Measurements from ENCODE around the gene RHOV. TPM values are rescaled to one million over a fixed set of nuclear protein-coding genes. Genes with fewer than 3 reads are reported as not detected.
A peak's percentile ranks its signal among the peaks of the same experiment; 100 is the strongest.

RHOV gene
- total RNA-seq, 1 experiment from 2014 or later = 0.12 TPM

- DNase-seq (ENCODE audit: low read depth) = no peak
Measured at GRCh38 chr15:40845036-40845435, 29.0 kb downstream of the RHOV start.

GRCh38 chr15:40844696-40845030, 29.4 kb downstream of the RHOV start:
- peak; percentile 18 for DNase-seq (ENCODE audit: low read depth)

GRCh38 chr15:40843885-40844695, 29.9 kb downstream of the RHOV start, which contains the start of gene SPINT1:
Gene SPINT1 (plus strand): TSS chr15:40844048. CDS start chr15:40844555, 507 bp downstream.
- no peak for DNase-seq (ENCODE audit: low read depth)

GRCh38 chr15:40843261-40843884, 30.7 kb downstream of the RHOV start:
- DNase-seq (ENCODE audit: low read depth) = no peak

GRCh38 chr15:40841741-40842140, 32.3 kb downstream of the RHOV start:
- DNase-seq (ENCODE audit: low read depth) = no peak

- DNase-seq (ENCODE audit: low read depth) = no peak
Measured at GRCh38 chr15:40838756-40839155, 35.3 kb downstream of the RHOV start.

GRCh38 chr15:40836020-40836419, 38.0 kb downstream of the RHOV start:
- DNase-seq (ENCODE audit: low read depth) = no peak

- no peak for DNase-seq (ENCODE audit: low read depth)
Measured at GRCh38 chr15:40832903-40833302, 41.1 kb downstream of the RHOV start.

GRCh38 chr15:40831861-40832260, 42.2 kb downstream of the RHOV start:
- no peak for DNase-seq (ENCODE audit: low read depth)

GRCh38 chr15:40830884-40831283, 43.1 kb downstream of the RHOV start:
- no peak for DNase-seq (ENCODE audit: low read depth)

GRCh38 chr15:40829115-40829514, 44.9 kb downstream of the RHOV start:
- DNase-seq (ENCODE audit: low read depth) = no peak

GRCh38 chr15:40828447-40829036, 45.5 kb downstream of the RHOV start, which contains the start of gene PPP1R14D:
Gene PPP1R14D (minus strand): TSS chr15:40828708. CDS start chr15:40828641, 67 bp downstream.
- no peak for DNase-seq (ENCODE audit: low read depth)

- DNase-seq (ENCODE audit: low read depth) = peak; percentile 37
Measured at GRCh38 chr15:40826423-40827075, 47.5 kb downstream of the RHOV start.

GRCh38 chr15:40825661-40826422, 48.2 kb downstream of the RHOV start:
- peak; percentile 82 for DNase-seq (ENCODE audit: low read depth)

GRCh38 chr15:40823572-40824343, 50.3 kb downstream of the RHOV start:
- DNase-seq (ENCODE audit: low read depth) = no peak

Other genes with a start within 250 kb of the RHOV start
- gene RAD51, start 179.1 kb downstream of the RHOV start, total RNA-seq (2014; rRNA removed; shearing (Covaris generic)) = 7.7 and 10.5 TPM in 2 replicates
- 13.5 and 19.2 TPM in 2 replicates for gene RMDN3, start 119.0 kb downstream of the RHOV start, total RNA-seq (2014; rRNA removed; shearing (Covaris generic))
- gene GCHFR, start 110.2 kb downstream of the RHOV start, total RNA-seq (2014; rRNA removed; shearing (Covaris generic)) = 42.0 and 45.9 TPM in 2 replicates
- gene C15orf62, start 104.3 kb downstream of the RHOV start, total RNA-seq (2014; rRNA removed; shearing (Covaris generic)) = 0.05 and 0.49 TPM in 2 replicates
- gene ZFYVE19, start 67.1 kb downstream of the RHOV start, total RNA-seq (2014; rRNA removed; shearing (Covaris generic)) = 45.9 and 60.7 TPM in 2 replicates
- 26.1 and 31.5 TPM in 2 replicates for gene DNAJC17, start 66.8 kb downstream of the RHOV start, total RNA-seq (2014; rRNA removed; shearing (Covaris generic))
- not detected in 2 replicates for gene PPP1R14D, start 45.5 kb downstream of the RHOV start, total RNA-seq (2014; rRNA removed; shearing (Covaris generic))
- 8.3 and 15.5 TPM in 2 replicates for gene SPINT1, start 30.2 kb downstream of the RHOV start, total RNA-seq (2014; rRNA removed; shearing (Covaris generic))
- gene VPS18, start 20.2 kb upstream of the RHOV start, total RNA-seq (2014; rRNA removed; shearing (Covaris generic)) = 17.6 and 29.9 TPM in 2 replicates
- 0.10 TPM in 1 of 2 replicates, not detected in the other for gene DLL4, start 55.1 kb upstream of the RHOV start, total RNA-seq (2014; rRNA removed; shearing (Covaris generic))
- 2.6 and 7.4 TPM in 2 replicates for gene CHAC1, start 79.2 kb upstream of the RHOV start, total RNA-seq (2014; rRNA removed; shearing (Covaris generic))
- gene INO80, start 242.0 kb upstream of the RHOV start, total RNA-seq (2014; rRNA removed; shearing (Covaris generic)) = 9.0 and 18.9 TPM in 2 replicates